ENCODE measurements around the gene FFAR1. TPM values are rescaled to one million over a fixed set of nuclear protein-coding genes. Genes with fewer than 3 reads are reported as not detected.

The FFAR1 gene
- total RNA-seq, 1 experiment from 2014 or later = 0.44 TPM

- BruUV-seq (replicated peaks) = no TSS peak
- Histone ChIP-seq H3F3A (ENCODE audit: insufficient read depth, low read depth) (peaks cover 4% of the 10 kb centered on the region; the same call in 1 of the 2 replicates), H4K20me1 (ENCODE audit: insufficient read depth) (peaks cover 6% of the 10 kb centered on the region; the same call in 1 of the 2 replicates), H3K36me3 (ENCODE audit: low read depth) (peaks cover 18% of the 10 kb centered on the region; the same call in 1 of the 2 replicates), H3K4me1 (replicated peaks; ENCODE audit: insufficient read depth) (no peaks in the 10 kb centered on the region), H3K27me3 (ENCODE audit: insufficient read depth, low read depth) (no peaks in the 10 kb centered on the region), H3K27ac (no peak overlapping the region), H3K9me2 (ENCODE audit: insufficient read depth) (no peaks in the 10 kb centered on the region), H2AFZ (no peak overlapping the region), H3K79me2 (ENCODE audit: low read depth) (no peaks in the 10 kb centered on the region), H3K4me2 (no peak overlapping the region), H3K4me3 (no peak overlapping the region), H3K9me3 (ENCODE audit: insufficient read depth, low read depth) (no peaks in the 10 kb centered on the region)
- ChIA-PET CTCF (no interaction called here), POLR2A (ENCODE audit: unreplicated experiment) (no interaction called here)
- TF ChIP-seq CTCF (conservative IDR thresholded peaks at IDR 0.05) (no peak), EZH2 (IDR thresholded peaks at IDR 0.05; ENCODE audit: low read depth) (no peak)
- DNase-seq = no peak
- intact Hi-C loops (cut with micrococcal nuclease; ENCODE audit: unreplicated experiment) = no loop called here
Observed at GRCh38 chr19:35337984-35338296, 9.8 kb upstream of the FFAR1 start.

- Histone ChIP-seq H4K20me1 (ENCODE audit: insufficient read depth) (peaks cover 4% of the 10 kb centered on the region; the same call in 1 of the 2 replicates), H3K79me2 (ENCODE audit: low read depth) (no peaks in the 10 kb centered on the region), H3K9me2 (ENCODE audit: insufficient read depth) (no peaks in the 10 kb centered on the region), H2AFZ (no peak overlapping the region), H3K4me3 (no peak overlapping the region), H3K27me3 (ENCODE audit: insufficient read depth, low read depth) (no peaks in the 10 kb centered on the region), H3F3A (ENCODE audit: insufficient read depth, low read depth) (peaks cover 4% of the 10 kb centered on the region; the same call in 1 of the 2 replicates), H3K4me1 (replicated peaks; ENCODE audit: insufficient read depth) (no peaks in the 10 kb centered on the region), H3K9me3 (ENCODE audit: insufficient read depth, low read depth) (no peaks in the 10 kb centered on the region), H3K27ac (no peak overlapping the region), H3K36me3 (ENCODE audit: low read depth) (peaks cover 9% of the 10 kb centered on the region; the same call in 1 of the 2 replicates), H3K4me2 (no peak overlapping the region)
- intact Hi-C loops (cut with micrococcal nuclease; ENCODE audit: unreplicated experiment) = no loop called here
- ChIA-PET POLR2A (ENCODE audit: unreplicated experiment) (no interaction called here), CTCF (no interaction called here)
- TF ChIP-seq EZH2 (IDR thresholded peaks at IDR 0.05; ENCODE audit: low read depth) (no peak), CTCF (conservative IDR thresholded peaks at IDR 0.05) (no peak)
- DNase-seq = no peak
- BruUV-seq (replicated peaks) = no TSS peak
Observed at GRCh38 chr19:35340431-35340830, 7.3 kb upstream of the FFAR1 start.

DNA sequence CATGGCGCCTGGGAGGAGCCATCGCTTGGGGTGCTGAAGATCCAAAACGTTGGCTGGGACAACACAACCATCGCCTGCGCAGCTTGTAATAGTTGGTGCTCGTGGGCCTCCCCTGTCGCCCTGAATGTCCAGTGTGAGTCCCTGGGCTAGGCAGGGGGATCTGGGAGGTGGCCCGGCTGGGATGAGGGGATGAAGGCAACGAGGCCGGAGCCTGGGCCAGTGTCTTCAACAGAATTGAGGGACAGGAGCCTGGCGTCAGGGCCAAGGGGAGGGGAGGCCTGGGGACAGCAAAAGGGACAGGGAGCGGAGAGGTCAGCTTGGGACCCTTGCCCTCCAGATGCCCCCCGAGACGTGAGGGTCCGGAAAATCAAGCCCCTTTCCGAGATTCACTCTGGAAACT is 6.7 kb upstream of the FFAR1 start:
- Histone ChIP-seq H3K9me2 (ENCODE audit: insufficient read depth) (no peaks in the 10 kb centered on the region), H3K4me2 (no peak overlapping the region), H4K20me1 (ENCODE audit: insufficient read depth) (peaks cover 4% of the 10 kb centered on the region; the same call in 1 of the 2 replicates), H3K27ac (no peak overlapping the region), H2AFZ (no peak overlapping the region), H3K4me1 (replicated peaks; ENCODE audit: insufficient read depth) (no peaks in the 10 kb centered on the region), H3K4me3 (no peak overlapping the region), H3K9me3 (ENCODE audit: insufficient read depth, low read depth) (no peaks in the 10 kb centered on the region), H3K36me3 (ENCODE audit: low read depth) (peaks cover 9% of the 10 kb centered on the region; the same call in 1 of the 2 replicates), H3K27me3 (ENCODE audit: insufficient read depth, low read depth) (no peaks in the 10 kb centered on the region), H3F3A (ENCODE audit: insufficient read depth, low read depth) (peaks cover 4% of the 10 kb centered on the region; the same call in 1 of the 2 replicates), H3K79me2 (ENCODE audit: low read depth) (no peaks in the 10 kb centered on the region)
- POLR2A ChIA-PET (ENCODE audit: unreplicated experiment) = no interaction called here
- no TSS peak for BruUV-seq (replicated peaks)
- TF ChIP-seq EZH2 (IDR thresholded peaks at IDR 0.05; ENCODE audit: low read depth) (no peak), CTCF (conservative IDR thresholded peaks at IDR 0.05) (no peak)
- CTCF ChIA-PET = no interaction called here
- intact Hi-C loops (cut with micrococcal nuclease; ENCODE audit: unreplicated experiment) = no loop called here
- DNase-seq = no peak

Measured in PC-9 (cell line).